Endothelial cell of umbilical vein (primary cell): ENCODE measurements around the gene RGS7.

Experiments used
- CTCF ChIP-seq, 2 donors: IDR thresholded peaks; 1 replicate in 1 of 2; 2 replicates in 1 of 2; pipeline ENCODE4 v1.5.1; 2011; ENCODE audit warnings: low read length in 2 of 2, mild to moderate bottlenecking in 2 of 2, moderate library complexity in 2 of 2, control low read depth in 1 of 2, inconsistent platforms in 1 of 2, low read depth in 1 of 2; ENCODE audit not compliant: insufficient read depth in 1 of 2; ENCODE audit errors: extremely low read depth in 1 of 2
- EZH2 ChIP-seq: IDR thresholded peaks from 2 replicates; pipeline ENCODE4 v1.6.1; 2012; ENCODE audit warnings: borderline replicate concordance, low read depth, mild to moderate bottlenecking, moderate library complexity, low read length, inconsistent platforms; ENCODE audit not compliant: severe bottlenecking
- FOS ChIP-seq: IDR thresholded peaks from 2 replicates; pipeline ENCODE4 v1.6.1; 2011; ENCODE audit warnings: mild to moderate bottlenecking, low read length, moderate library complexity, borderline replicate concordance; ENCODE audit not compliant: insufficient read depth
- GATA2 ChIP-seq: IDR thresholded peaks from 2 replicates; pipeline ENCODE4 v1.7.0; 2011; ENCODE audit warnings: low read depth, mild to moderate bottlenecking, moderate library complexity, mixed read lengths, low read length; ENCODE audit not compliant: insufficient read length, insufficient read depth
- JUN ChIP-seq: IDR thresholded peaks from 2 replicates; pipeline ENCODE4 v1.6.1; 2011; ENCODE audit warnings: borderline replicate concordance, low read depth; ENCODE audit not compliant: insufficient read length, insufficient read depth
- MAX ChIP-seq: IDR thresholded peaks from 2 replicates; pipeline ENCODE4 v1.6.1; 2011; ENCODE audit not compliant: insufficient read depth, insufficient read length
- MYC ChIP-seq: IDR thresholded peaks from one replicate; pipeline ENCODE4 v1.6.1; 2011; ENCODE audit warnings: mild to moderate bottlenecking, low read depth, low read length
- POLR2A ChIP-seq: IDR thresholded peaks from 2 replicates; pipeline ENCODE4 v1.6.1; 2012; ENCODE audit warnings: low read depth, mild to moderate bottlenecking, control low read depth, low read length
- POLR2AphosphoS5 ChIP-seq: IDR thresholded peaks from 2 replicates; pipeline ENCODE4 v1.6.1; 2012; ENCODE audit warnings: low read depth, mild to moderate bottlenecking, control low read depth, low read length, moderate library complexity; ENCODE audit not compliant: insufficient read depth

- no peak for TF ChIP-seq POLR2AphosphoS5
- no peak for TF ChIP-seq CTCF (IDR thresholded peaks at IDR 0.05; ENCODE audit: extremely low read depth in 1 of 2, insufficient read depth in 1 of 2, low read depth in 1 of 2, low read length in 2 of 2)
- no peak for TF ChIP-seq POLR2A
- TF ChIP-seq MAX, result no peak
- no peak for TF ChIP-seq JUN
- TF ChIP-seq EZH2, result no peak
- TF ChIP-seq MYC, result no peak
- TF ChIP-seq GATA2, result no peak
- no peak for TF ChIP-seq FOS
Observed at GRCh38 chr1:241229711-241230110, 127.3 kb downstream of the RGS7 start.
